Retina (tissue), 1 donor: ENCODE results near the gene PPIL6.

Experiments used
- DNase-seq: peaks from one replicate; pipeline ENCODE4 v3.0.0-alpha.2; 2016

The PPIL6 gene

DNA sequence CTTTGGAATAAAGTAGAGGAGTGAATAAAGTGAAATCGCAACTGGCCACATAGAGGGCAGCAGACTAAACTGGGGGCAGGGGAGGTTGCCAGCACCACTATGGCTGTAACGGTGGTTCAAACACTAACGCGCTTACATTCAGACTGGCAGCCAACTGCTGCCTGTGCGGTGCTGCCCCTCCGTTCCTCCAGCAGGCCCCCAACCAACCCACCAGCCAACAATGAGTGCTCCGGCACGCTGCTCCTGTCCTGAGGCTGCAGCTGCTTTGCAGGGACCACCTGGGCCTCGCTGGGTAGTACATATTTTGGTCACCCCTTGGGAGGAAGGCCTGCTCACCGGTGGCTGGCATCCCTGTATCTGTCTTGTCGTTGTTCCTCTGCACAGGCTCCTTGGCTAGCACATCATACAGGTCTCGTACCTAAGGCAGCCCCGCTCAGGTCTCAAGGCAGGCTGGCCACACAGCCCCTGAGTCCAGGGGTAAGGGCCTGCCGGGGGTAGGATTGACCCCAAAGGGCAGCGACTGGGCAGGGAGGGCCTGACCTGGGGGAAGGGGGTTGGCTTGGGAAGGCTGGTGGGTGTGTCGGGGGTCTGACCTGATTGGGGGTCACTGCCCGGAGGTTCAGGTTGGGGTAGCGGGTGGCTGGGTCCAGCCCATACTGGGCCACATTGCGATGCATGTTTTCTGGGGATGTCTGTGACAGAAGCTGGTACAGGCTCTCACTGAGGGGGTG is 8.8 kb upstream of the PPIL6 start:
- DNase-seq = no peak

- no peak for DNase-seq
Observed at GRCh38 chr6:109448615-109449014, 8.2 kb upstream of the PPIL6 start.

- DNase-seq = no peak
Observed at GRCh38 chr6:109447878-109448555, 7.6 kb upstream of the PPIL6 start.

- DNase-seq = no peak
Observed at GRCh38 chr6:109447087-109447486, 6.7 kb upstream of the PPIL6 start.

GRCh38 chr6:109446541-109446940 is 6.1 kb upstream of the PPIL6 start:
- DNase-seq = no peak

DNA sequence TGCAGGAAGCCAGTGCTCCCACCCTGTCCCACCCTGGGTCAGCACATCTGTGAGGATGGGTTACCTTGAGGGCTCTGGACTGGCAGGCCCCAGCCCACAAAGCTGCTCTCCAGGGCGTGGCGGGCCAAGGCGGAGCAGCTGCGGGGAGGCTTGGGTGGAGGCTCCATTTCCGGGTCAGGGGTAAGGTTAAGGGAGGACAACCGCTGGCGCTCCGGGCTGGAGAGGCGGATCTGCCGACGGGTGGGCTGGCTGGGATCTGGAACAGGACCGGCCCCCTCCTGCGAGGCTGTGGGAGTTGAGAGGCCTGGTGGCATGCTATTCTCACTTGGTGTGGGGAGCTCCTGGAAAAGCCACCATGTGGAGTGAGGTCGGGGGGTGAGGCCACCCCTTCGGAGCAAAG is 5.6 kb upstream of the PPIL6 start:
- DNase-seq = no peak

DNA sequence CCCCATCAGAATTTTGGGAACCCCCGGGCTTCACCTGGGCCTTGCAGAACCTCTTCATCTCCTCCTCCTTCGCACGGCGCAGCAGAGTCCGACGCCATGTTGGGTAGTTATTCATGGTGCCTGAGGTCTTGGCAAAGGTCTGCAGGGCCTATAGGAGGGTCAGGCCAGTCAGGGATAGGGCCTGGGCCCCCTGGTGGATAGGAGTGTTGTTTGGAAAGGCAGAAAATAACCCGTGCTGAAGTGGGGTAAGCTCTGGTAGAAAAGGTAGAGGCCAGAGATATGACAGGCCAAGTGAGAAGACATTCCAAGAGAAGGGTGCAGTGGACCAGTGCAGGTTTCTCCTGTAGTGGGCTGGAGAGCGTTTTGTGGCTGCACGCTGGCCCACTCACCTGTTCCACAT is 5.0 kb upstream of the PPIL6 start:
- DNase-seq = no peak

GRCh38 chr6:109443425-109443950 is 3.1 kb upstream of the PPIL6 start:
- no peak for DNase-seq

GRCh38 chr6:109442393-109442924 is 2.0 kb upstream of the PPIL6 start:
- no peak for DNase-seq

DNA sequence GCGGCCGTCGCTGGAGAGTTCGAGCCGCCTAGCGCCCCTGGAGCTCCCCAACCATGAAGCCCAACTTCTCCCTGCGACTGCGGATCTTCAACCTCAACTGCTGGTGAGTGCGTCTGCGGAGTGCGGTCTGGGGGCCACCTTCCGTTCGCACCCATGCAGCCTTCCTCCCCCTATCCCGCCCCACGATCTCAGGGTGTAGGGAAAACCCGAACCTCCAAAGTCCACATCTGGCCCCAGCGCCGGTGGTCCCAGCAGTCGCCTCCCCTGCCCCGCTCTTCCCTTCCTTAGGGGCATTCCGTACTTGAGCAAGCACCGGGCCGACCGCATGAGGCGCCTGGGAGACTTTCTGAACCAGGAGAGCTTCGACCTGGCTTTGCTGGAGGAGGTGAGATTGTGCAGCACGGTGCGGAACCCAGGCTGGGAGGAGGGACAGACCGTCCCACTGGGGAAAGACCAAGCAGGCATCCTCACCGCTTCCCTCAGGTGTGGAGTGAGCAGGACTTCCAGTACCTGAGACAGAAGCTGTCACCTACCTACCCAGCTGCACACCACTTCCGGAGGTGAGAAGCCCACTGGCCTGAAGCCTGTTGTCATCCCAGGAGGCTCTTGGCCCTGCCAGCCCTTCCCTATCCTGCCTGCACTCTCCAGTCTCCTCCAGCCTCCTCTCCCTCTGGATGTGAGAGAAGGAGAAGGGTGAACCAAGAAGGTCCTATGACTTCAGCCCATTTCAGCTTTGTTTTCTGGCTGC is 815 bp upstream of the PPIL6 start:
- no peak for DNase-seq

DNA sequence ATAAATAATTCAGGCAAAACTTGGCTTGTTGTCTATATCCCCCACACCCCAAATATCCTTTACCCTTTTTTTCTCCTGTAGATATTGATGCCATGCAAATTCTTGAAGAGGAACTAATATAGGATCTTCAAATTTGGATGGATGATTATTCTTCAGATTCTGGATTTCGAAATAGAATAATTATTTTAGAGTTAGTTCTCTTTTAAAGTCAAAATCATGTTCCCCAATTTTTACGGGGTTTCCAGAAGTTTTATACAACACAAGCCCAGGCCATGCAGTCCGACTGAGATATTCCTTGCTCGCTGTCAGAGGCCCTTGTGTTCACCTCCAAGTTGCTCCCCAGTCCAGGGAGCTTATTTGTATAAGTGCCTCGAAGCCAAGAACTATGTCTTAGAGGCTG is 4.4 kb downstream of the PPIL6 start:
- no peak for DNase-seq

- no peak for DNase-seq
Observed at GRCh38 chr6:109434456-109434855, 6.0 kb downstream of the PPIL6 start.

DNA sequence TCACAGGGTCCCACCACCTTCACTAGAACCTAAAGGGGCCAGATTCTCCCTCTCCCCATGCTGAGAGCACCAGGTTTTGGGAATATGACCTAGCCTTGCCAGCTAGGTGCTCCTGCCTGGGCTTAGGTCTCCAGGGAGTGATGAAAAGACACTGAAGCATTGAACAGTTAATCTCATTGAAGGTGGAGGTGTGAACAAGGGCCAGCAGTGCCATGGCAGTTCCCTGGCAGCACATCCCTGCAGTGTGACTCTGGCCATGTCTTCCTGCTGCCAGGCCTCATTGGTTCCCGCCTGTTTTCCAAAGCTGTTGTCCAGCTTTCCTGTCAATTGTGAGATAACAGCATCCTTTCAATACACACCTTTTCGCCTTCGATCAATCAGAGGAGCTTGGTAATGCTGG is 10.9 kb downstream of the PPIL6 start:
- DNase-seq = no peak

DNA sequence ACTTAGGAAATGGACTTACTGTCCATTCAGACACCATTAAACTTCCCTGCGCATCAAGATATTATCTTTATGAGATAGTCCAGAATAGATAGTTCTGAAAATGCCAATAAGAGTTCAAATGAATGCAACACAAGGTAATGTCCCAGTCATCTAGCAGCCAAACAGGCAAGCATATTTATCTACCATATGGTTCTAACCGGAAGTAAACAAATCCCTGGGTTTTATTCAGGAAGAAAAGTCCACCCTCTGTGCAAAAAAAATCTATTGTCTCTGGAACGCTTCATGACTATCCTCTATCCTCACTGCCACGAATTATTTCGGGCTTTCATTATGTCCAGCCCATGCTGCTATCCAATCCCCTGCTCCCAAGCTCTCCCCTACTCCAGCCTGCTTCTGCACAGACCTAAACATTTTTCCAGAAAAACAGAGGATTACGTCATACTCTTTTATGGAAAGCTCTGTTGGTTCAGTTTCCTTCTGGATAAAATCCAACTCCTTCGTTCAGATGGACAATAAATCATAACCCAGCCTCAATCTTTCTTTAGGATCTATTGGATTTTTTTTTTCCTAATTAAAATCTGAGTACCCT is 11.4 kb downstream of the PPIL6 start:
- DNase-seq = no peak

GRCh38 chr6:109424946-109425345 is 15.5 kb downstream of the PPIL6 start:
- DNase-seq = no peak

- no peak for DNase-seq
Observed at GRCh38 chr6:109421184-109421583, 19.2 kb downstream of the PPIL6 start.

DNA sequence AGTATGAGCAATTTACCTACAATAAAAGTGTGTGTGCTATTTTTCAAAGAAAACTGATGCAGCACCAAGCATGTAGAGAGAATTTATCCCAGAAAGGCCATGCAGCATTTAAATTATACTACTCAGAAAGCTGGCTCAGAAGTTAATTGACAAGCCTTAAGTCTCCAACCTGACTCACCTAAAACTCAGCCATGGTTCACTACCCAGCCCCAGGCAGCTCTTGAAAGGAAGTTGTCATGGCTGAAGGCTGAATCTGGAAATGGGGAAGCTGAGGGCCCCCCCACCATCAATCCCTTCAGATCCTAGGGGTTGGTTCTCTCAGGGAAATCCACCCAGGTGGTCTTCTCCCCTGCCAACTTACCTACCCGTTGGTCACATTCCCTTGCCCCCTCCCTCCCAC is 19.7 kb downstream of the PPIL6 start:
- no peak for DNase-seq

- DNase-seq = no peak
Observed at GRCh38 chr6:109417646-109418045, 22.8 kb downstream of the PPIL6 start.

- no peak for DNase-seq
Observed at GRCh38 chr6:109411034-109411433, 29.4 kb downstream of the PPIL6 start.

DNA sequence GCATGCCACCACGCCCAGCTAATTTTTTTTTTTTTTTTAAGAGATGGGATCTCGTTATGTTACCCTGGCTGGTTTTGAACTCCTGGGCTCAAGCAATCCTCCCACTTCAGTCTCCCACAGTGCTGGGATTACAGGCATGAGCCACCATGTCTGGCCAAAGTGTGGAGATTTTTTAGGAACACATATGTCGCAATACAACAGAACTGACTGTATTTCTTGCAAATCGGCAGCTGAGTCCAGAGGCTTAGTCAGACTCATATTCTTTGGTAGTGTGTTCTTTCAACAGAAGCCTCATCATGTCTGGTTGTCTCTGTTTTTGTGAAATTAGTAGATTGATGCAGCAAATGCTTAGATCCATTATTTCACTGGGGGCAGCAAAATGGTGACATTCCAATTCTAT is 34.2 kb downstream of the PPIL6 start:
- DNase-seq = no peak

- no peak for DNase-seq
Observed at GRCh38 chr6:109397020-109397419, 43.4 kb downstream of the PPIL6 start.

DNA sequence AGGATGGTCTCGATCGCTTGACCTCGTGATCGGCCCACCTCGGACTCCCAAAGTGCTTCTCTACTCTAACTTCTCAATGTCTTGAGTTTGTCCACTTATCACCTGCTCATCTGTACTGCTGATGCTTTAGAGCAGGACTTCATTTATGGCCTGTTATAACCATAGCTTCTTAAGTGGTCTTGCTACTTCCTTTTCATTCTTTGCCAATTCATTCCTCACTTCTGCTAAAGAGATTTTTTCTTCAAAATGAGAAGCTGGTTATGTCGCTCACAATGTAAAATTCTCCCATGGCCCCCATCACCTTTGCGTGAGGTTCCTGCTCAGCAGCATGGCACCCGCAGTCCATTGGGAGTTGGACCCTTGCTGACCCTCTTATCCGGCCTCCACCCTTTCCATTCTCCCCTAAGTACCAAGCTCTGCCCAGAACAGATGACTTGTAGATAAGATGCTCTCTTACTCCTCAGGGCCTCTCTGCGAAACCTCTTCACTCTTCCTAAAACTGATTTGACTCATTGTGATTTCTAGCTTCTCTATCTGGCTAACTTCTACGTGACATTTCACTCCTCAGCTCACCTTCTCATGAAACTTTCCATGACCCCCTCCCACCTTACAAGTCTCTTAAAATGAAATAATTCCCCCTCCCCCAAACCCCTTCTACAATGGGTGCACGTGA is 44.2 kb downstream of the PPIL6 start:
- DNase-seq = no peak

DNA sequence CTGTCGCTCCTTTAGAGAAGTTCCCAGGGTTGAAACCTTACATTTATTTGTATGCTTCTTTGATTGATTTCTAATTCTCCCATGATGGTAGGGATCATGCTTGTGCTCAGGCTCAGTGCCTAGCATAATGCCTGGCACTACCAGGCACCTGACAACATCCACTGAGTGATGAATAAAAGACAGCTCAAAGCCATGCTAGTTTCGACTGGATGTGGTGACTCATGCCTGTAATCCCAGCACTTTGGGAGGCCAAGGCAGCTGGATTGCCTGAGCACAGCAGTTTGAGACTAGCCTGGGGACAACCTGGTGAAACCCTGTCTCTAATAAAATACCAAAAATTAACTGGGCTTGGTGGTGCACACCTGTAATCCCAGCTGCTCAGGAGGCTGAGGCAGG is 46.5 kb downstream of the PPIL6 start:
- DNase-seq = no peak
